Lung microvascular endothelial cell (primary cell): ENCODE data around the gene TUBA1C. TPM values are rescaled to one million over a fixed set of nuclear protein-coding genes. Genes with fewer than 3 reads are reported as not detected.
A peak's percentile ranks its signal among the peaks of the same experiment; 100 is the strongest.
"Not testable (repeated sequence)": the region's sequence is repeated elsewhere in the genome, so short reads cannot be mapped to it uniquely, and the experiment has no call there.

Experiments
- DNase-seq, 2 donors: peaks; one replicate each; pipeline versions ENCODE4 v3.0.0 to v3.0.0-alpha.2; 2010; ENCODE audit warnings: low read depth in 2 of 2
- total RNA-seq: library from RNA; depleted of rRNA; stranded (reverse); fragments of >200 nt; gene quantifications from 2 replicates; pipeline ENCODE4 v1.2.1, GENCODE V29; 2014

The TUBA1C gene
- total RNA-seq, 1 donor from 2014 or later: 87.5 TPM

DNA sequence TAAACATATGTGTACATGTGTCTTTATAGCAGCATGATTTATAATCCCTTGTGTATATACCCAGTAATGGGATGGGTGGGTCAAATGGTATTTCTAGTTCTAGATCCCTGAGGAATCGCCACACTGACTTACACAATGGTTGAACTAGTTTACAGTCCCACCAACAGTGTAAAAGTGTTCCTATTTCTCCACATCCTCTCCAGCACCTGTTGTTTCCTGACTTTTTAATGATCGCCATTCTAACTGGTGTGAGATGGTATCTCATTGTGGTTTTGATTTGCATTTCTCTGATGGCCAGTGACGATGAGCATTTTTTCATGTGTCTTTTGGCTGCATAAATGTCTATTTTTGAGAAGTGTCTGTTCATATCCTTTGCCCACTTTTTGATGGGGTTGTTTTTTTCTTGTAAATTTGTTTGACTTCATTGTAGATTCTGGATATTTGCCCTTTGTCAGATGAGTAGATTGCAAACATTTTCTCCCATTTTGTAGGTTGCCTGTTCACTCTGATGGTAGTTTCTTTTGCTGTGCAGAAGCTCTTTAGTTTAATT is 45.6 kb downstream of the TUBA1C start:
- not testable (repeated sequence) for DNase-seq

DNA sequence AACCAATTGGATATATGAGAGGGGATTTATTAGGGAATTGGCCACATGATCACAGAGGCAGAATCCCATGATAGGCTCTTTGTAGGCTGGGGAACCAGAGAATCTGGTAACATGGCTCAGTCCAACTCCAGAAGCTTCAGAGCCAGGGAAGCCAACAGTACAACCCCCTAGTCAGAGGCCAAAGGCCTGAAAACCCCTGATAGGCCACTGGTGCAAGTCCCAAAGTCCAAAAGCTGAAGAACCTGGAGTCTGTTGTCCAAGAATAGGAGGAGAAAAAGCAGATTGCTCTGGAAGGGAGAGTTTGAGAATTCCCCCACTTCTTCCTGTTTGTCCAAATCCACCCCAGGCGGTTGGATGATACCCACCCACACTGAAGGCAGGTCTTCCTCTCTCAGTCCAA is 49.9 kb downstream of the TUBA1C start:
- DNase-seq: no peak

DNA sequence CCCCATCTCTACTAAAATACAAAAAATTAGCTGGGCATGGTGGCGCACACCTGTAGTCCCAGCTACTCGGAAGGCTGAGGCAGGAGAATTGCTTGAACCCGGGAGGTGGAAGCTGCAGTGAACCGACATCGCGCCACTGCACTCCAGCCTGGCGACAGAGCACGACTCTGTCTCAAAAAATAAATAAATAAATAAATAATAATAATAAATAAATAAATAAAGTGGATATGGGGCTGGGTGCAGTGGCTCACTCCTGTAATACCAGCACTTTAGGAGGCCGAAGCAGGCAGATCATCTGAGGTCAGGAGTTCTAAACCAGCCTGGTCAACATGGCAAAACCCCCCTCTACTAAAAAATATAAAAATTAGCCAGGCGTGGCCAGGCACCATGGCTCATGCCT is 52.2 kb downstream of the TUBA1C start:
- not testable (repeated sequence) for DNase-seq

- DNase-seq: not testable (repeated sequence)
Measured at GRCh38 chr12:49320411-49321103, 55.7 kb downstream of the TUBA1C start.

GRCh38 chr12:49322367-49322707 is 57.5 kb downstream of the TUBA1C start:
- no peak for DNase-seq

GRCh38 chr12:49322708-49323523 is 58.0 kb downstream of the TUBA1C start, which contains the start of gene TROAP:
Gene TROAP (plus strand): TSS chr12:49323255. CDS start chr12:49323609, 354 bp downstream.
- DNase-seq: peak; percentile 99

DNA sequence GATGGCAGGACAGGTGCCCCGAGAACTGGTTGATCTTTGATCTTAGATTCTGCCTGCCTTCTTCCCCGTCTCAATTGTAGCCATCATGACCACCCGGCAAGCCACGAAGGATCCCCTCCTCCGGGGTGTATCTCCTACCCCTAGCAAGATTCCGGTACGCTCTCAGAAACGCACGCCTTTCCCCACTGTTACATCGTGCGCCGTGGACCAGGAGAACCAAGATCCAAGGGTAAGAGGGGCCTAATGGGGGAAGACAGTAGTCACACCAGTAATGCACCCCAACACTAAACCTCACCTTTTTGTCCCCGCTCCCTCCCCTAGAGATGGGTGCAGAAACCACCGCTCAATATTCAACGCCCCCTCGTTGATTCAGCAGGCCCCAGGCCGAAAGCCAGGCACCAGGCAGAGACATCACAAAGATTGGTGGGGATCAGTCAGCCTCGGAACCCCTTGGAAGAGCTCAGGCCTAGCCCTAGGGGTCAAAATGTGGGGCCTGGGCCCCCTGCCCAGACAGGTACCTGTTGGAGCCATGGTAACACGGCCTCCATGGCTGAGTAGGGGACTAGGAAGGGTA is 58.7 kb downstream of the TUBA1C start:
- DNase-seq: no peak

Other genes starting within 250 kb of the TUBA1C start
- 32.1 and 38.1 TPM in 2 replicates for gene PRKAG1, start 246.3 kb upstream of the TUBA1C start, total RNA-seq
- gene KMT2D, start 204.3 kb upstream of the TUBA1C start, total RNA-seq: 19.0 and 30.2 TPM in 2 replicates
- 1.2 and 1.5 TPM in 2 replicates for gene RHEBL1, start 195.1 kb upstream of the TUBA1C start, total RNA-seq
- gene DHH, start 170.3 kb upstream of the TUBA1C start, total RNA-seq: 0.20 and 0.65 TPM in 2 replicates
- gene LMBR1L, start 154.2 kb upstream of the TUBA1C start, total RNA-seq: 68.9 and 76.4 TPM in 2 replicates
- gene TUBA1B, start 133.7 kb upstream of the TUBA1C start, total RNA-seq: 613 and 894 TPM in 2 replicates
- 674 and 686 TPM in 2 replicates for gene TUBA1A, start 76.0 kb upstream of the TUBA1C start, total RNA-seq
- gene PRPH, start 30.1 kb downstream of the TUBA1C start, total RNA-seq: not detected in 2 replicates
- gene TROAP, start 58.2 kb downstream of the TUBA1C start, total RNA-seq: 1.6 and 8.9 TPM in 2 replicates
- not detected in 2 replicates for gene C1QL4, start 72.1 kb downstream of the TUBA1C start, total RNA-seq
- gene DNAJC22, start 81.8 kb downstream of the TUBA1C start, total RNA-seq: 0.40 and 0.87 TPM in 2 replicates
- gene SPATS2, start 102.4 kb downstream of the TUBA1C start, total RNA-seq: 11.7 and 18.3 TPM in 2 replicates